Breast epithelium (tissue), 3 donors: ENCODE results near the gene RTN4RL1.

Source experiments
- CTCF ChIP-seq, 3 donors: fragments of 450-650 bp; IDR thresholded peaks; one replicate each; pipeline ENCODE4 v1.5.1; 2016 to 2017; ENCODE audit warnings: antibody characterized with exemption in 3 of 3, mild to moderate bottlenecking in 3 of 3, moderate library complexity in 3 of 3
- POLR2A ChIP-seq: fragments of 450-650 bp; IDR thresholded peaks from one replicate; pipeline ENCODE4 v1.6.1; 2016; ENCODE audit warnings: antibody characterized with exemption, mild to moderate bottlenecking, moderate library complexity

- TF ChIP-seq POLR2A (no peak), CTCF (IDR thresholded peaks at IDR 0.05) (no peak)
Observed at GRCh38 chr17:2064520-2064971, 39.4 kb upstream of the RTN4RL1 start.
